GM12874 (cell line): ENCODE data around the gene EVC.

Source experiments
- TF ChIP-seq, protein P1 (sequence below): IDR thresholded peaks from 2 replicates; pipeline ENCODE4 v1.5.1; 2011; ENCODE audit warnings: low read depth, mild to moderate bottlenecking, control low read depth, low read length, moderate library complexity; ENCODE audit not compliant: insufficient read depth

EVC gene

DNA sequence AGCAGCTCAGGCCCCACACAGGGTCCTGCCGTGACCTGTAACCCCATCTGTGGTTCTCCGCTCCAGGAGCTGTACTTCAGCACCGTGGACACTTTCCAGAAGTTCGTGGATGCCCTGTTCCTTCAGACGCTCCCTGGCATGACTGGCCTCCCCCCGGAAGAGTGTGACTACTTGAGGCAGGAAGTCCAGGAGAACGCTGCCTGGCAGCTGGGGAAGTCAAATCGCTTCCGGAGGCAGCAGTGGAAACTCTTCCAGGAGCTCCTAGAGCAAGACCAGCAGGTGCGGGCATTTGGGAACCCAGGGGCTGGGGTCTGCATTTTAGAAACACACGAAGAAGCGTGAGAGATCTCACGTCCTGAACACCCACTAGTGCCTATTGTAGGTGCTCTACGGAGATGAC, 72.5 kb downstream of the EVC start:
- TF ChIP-seq, protein P1, sequence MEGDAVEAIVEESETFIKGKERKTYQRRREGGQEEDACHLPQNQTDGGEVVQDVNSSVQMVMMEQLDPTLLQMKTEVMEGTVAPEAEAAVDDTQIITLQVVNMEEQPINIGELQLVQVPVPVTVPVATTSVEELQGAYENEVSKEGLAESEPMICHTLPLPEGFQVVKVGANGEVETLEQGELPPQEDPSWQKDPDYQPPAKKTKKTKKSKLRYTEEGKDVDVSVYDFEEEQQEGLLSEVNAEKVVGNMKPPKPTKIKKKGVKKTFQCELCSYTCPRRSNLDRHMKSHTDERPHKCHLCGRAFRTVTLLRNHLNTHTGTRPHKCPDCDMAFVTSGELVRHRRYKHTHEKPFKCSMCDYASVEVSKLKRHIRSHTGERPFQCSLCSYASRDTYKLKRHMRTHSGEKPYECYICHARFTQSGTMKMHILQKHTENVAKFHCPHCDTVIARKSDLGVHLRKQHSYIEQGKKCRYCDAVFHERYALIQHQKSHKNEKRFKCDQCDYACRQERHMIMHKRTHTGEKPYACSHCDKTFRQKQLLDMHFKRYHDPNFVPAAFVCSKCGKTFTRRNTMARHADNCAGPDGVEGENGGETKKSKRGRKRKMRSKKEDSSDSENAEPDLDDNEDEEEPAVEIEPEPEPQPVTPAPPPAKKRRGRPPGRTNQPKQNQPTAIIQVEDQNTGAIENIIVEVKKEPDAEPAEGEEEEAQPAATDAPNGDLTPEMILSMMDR = no peak

DNA sequence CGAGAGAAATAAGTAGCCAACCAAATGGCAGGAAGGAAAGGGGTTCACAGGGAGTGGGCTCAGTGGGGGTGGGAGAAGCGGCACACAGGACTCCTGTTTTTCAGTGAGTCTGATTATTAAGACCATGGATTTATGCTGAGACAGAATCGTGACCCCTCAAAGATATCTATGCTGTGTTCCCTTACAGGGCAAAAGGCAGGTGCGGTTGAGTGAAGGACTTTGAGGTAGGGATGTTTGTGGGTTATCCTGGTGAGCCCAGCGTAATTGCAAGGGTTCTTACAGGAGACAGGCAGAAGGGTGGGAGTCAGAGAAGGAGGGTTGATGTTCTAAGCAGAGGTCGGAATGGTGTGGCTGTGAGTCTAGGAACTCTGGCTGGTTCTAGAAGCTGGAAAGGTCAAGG, 73.0 kb downstream of the EVC start:
- TF ChIP-seq, protein P1 = no peak

DNA sequence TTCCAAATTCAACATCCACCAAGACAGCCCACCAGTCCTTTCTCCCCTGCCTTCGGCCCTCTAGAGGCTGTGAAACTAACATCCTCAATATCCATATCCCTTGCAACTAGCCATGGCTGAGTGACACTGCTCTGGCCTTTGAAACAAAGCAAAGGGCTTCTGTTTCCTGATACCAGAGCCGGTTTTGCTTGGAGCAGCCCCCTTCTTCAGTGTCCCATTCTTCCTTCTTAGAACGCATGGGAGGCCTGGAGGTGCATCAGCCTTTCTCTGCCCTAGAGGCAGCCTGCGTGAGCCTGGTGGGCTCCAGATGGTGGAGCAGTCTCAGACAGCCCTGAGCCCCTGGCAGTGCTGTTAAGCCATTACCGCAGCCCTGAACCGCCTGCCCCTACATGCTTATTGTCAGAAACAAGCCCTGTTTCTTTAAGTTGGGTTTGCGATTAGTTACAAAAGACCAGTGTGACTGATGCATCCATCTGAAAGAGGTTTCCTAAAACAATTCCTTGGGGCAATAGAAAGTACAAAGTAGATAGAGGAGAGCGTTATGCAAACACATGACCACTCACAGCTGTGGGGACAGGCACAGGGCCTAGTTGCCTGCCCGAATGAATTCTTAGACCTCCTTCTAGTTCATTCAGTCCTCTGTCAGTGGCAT, 74.1 kb downstream of the EVC start:
- TF ChIP-seq, protein P1 = no peak

DNA sequence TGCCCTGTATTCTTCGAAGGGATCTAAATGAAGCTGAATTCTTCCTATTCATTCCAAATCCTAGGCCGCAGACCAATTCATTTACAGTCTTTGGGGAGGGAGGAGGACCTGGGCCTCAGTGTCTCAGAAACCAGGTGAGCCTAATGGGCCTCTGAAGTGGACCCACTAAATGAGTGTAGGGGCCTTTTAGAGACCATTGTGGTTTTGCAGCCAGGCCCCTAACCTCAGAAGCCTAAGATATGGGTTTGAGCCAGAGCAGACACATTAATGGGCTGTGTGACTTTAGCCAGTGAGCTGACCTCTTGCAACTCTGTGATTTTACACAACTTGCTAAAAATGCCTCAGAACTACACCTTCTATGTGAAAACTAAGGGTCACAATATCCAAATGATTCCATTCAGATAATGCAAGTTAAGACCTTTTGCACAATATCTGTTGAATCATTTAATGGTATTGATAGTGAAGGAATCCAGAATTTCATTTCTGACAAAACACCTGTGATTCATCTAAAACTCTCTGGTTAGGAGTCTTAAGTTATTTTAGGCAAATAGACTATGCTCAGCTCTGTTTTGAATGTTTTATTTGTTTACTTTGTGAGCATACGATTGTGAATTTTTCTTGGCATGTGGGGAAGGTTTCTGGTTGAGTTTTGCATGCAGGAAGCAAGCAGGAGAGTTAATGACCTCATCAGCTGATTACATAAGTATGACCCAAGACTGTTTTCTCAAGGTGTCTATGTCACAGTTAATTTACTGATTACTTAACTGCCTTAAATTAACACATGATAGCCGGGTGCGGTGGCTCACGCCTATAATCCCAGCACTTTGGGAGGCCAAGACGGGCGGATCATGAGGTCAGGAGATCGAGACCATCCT, 75.0 kb downstream of the EVC start:
- TF ChIP-seq, protein P1 = no peak

DNA sequence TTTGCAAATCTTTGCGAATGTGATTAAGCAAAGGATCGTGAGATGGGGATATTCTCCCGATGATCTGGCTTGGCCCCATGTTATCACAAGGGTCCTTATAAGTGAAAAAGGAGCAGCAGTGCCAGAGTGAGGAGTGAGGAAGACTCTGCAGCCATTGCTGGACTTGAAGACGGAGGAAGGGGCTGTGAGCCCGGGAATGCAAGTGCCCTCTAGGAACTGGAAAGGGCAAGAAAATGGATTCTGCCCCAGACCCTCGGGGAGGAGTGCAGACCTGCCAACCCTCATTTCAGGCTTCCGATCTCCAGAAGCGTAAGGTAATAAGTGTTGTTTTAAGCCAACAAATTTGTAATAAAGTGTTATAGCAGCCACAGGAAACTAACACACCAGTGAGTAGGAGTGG, 76.3 kb downstream of the EVC start:
- TF ChIP-seq, protein P1 = no peak

DNA sequence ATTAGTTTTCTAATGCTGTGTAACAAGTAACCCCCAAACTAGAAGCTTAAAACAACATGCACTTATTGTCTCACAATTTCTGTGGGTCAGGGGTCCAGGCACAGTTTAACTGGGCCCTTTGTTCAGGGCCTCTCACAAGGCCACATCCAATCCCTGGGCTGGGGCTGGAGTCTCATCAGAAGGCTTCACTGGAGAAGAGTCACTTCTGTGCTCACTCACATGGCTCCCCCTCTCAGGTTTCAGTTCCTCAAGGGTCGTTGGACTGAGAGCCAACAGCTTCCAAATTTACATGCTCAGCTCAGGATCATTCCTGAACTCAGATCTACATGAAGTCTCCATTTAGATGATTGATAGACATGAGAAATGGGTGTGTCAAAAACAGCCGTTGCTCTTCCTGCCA, 77.1 kb downstream of the EVC start:
- TF ChIP-seq, protein P1 = no peak

DNA sequence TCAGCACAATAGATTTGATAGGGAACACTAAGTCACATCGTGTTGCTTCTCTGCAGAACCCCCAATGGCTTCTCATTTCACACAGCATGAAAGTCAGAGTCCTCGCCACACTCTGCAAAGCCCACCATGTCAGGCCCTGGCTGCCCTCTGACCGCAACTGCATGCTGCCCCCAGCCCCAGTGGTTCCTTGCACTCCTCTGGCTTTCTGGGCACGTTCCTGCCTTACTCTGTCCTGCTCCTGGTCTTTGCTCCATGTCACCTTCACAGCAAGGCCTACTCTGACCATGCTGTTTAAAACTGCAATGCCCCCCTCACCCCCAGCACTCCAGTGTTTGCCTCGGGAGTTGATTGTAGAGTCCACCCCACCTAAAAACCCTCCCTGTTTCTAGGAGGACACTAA, 78.1 kb downstream of the EVC start:
- TF ChIP-seq, protein P1 = no peak
